Lung (tissue), 12 donors: ENCODE results near the gene PTPRU. TPM values are rescaled to one million over a fixed set of nuclear protein-coding genes. Genes with fewer than 3 reads are reported as not detected.

Experiments
- ATAC-seq: fragments of 200-7000 bp; cut with Tn5 transposase; one replicate; pipeline ENCODE4 v1.9.1; 2020; ENCODE audit warnings: moderate number of reproducible peaks; ENCODE audit not compliant: insufficient read depth, low FRiP score
- DNase-seq, 3 donors: peaks; one replicate each; pipeline ENCODE4 v3.0.0-alpha.2; 2013 to 2017
- H3K27ac ChIP-seq, 2 donors: one replicate each; pipeline ENCODE4 v1.5.1; 2013; ENCODE audit warnings: mild to moderate bottlenecking in 2 of 2, moderate library complexity in 2 of 2, control low read depth in 1 of 2, inconsistent platforms in 1 of 2, low read depth in 1 of 2, low read length in 1 of 2
- H3K27me3 ChIP-seq, 3 donors: one replicate each; pipeline ENCODE4 v1.5.1; 2013; ENCODE audit warnings: low read length in 2 of 3; ENCODE audit not compliant: control insufficient read depth in 3 of 3, insufficient read depth in 3 of 3
- H3K36me3 ChIP-seq, 4 donors: one replicate each; pipeline ENCODE4 v1.5.1; 2013; ENCODE audit warnings: low read length in 4 of 4, mild to moderate bottlenecking in 1 of 4, moderate library complexity in 1 of 4; ENCODE audit not compliant: control insufficient read depth in 4 of 4, insufficient read depth in 4 of 4
- H3K4me1 ChIP-seq, 5 donors: one replicate each; pipeline ENCODE4 v1.5.1; 2013; ENCODE audit warnings: low read length in 5 of 5, mild to moderate bottlenecking in 2 of 5, moderate library complexity in 1 of 5; ENCODE audit not compliant: control insufficient read depth in 5 of 5, insufficient read depth in 5 of 5
- H3K4me3 ChIP-seq: one replicate; pipeline ENCODE4 v1.5.1; 2013; ENCODE audit warnings: mild to moderate bottlenecking, control low read depth, moderate library complexity
- H3K9ac ChIP-seq, 2 donors: one replicate each; pipeline ENCODE4 v1.5.1; 2013; ENCODE audit warnings: low read length in 2 of 2, control low read depth in 1 of 2; ENCODE audit not compliant: insufficient read depth in 1 of 2
- H3K9me3 ChIP-seq, 4 donors: one replicate each; pipeline ENCODE4 v1.5.1; 2013; ENCODE audit warnings: low read length in 3 of 4, mild to moderate bottlenecking in 1 of 4, moderate library complexity in 1 of 4; ENCODE audit not compliant: control insufficient read depth in 4 of 4, insufficient read depth in 3 of 4
- WGBS, 2 donors: extraction: QIAGEN DNeasy Blood & Tissue Kit; methylation state at CpG; one replicate each; pipeline ENCODE4 v1.1.7; 2013; 5-methylcytosine and 5-hydroxymethylcytosine counted together
- polyA plus RNA-seq, 2 donors: library from polyadenylated mRNA; stranded (reverse); fragments of 200-250 nt; gene quantifications; one replicate each; pipeline ENCODE4 v1.2.1, GENCODE V29; 2013
- total RNA-seq, 2 donors: library from RNA; depleted of rRNA in 1 of 2; stranded (reverse); fragments of >200 nt in 1 of 2; gene quantifications; one replicate each; pipeline ENCODE4 v1.2.1, GENCODE V29; 2014 to 2021
- TF ChIP-seq, protein P1 (sequence below): IDR thresholded peaks from 2 replicates; pipeline ENCODE4 v1.5.1; 2012; ENCODE audit warnings: mild to moderate bottlenecking; ENCODE audit errors: control extremely low read depth, extremely low read depth
- donor health status: control.
- donor health status: control.
- donor health status: Bipolar disorder and iron deficiency.
- donor health status: healthy.
- donor health status: DM: yes; HTN: yes; CAD: no.

Gene PTPRU
- total and polyA plus RNA-seq, 4 donors: 22.6 to 55.3 (median 32.9) TPM

DNA sequence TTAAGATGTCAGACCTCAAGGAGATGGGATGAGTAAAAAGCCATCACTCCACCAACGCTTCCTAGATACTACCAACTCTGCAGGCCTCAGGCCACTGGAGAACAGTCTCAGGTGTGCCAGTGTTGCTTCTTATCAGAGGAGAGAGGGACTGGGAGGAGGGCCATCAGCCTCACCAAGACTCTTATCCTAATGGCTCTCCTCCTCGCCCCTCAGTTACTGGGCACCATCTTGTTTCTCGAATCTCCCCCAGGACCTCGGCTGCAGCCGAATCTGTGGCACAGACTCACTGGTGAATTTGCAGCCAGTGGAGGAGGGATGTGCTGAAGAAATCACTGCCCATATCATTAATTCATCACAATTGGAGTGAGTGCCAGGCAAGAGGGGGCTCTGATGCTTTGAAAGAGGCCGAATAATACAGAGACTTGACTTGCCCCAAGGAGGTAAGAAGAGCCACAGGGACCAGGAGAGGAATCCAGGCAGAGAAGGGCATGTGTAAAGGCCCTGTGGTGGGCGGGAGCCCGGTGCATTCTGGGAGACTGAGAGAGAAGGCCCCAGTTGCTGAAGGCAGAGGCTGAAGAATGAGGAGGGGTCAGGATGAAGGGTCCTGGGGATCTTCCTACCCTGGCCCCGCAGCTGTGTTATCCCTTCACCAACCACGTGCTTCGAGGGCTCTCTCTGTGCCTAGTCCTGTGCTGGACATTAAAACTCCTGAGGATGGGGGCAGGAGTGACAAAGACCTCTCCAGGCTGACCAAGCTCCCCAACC, 129.8 kb downstream of the PTPRU start:
- no peaks in the 10 kb centered on the region for H3K4me1 ChIP-seq
- ATAC-seq: no peak

DNA sequence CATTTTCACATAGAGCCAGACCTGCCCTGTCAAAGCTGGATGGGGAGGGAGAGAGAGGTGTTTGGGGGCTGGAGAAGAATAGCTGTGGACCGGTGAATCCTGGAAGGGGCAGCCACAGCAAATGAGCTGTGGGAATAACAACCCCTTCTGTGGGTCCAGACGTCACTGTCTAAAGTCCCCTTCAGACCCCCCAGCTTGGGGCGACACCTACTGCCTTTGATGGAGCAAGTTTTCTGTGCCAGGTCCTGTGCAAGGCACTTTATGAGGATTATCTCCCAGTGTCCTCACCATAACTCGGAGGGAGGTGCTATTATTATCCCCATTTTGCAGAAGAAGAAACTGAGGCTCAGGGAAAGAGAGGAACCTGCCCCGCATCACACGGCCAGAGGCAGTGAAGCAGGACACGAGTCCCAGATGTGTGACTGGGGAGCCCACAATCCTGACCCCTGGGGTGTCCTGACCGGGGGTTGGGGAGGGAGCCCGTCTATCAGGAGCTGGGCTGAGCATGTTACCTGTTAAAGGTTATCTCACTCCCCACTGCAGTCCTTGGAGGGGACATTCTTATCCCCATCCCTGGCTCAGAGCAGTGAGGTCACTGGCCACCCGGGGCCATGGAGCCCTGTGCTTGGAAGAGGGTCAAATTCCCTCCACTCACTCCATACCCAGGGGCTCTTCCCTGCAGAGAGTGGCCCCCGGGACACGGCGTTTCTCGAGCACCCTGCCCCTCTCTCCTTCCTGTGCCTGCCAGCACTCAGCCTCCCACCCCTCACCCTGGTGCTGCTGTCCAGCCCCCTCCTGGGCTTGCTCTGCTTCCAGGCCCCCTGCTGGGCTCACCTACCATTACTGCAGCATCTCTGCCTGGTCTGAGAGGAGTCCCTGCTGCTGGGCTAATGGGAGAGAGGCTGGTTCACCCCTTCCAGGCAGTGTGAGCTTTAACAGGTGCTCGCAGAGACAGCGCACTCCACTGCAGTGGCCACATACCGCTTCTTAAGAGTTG, 132.9 kb downstream of the PTPRU start:
- Histone ChIP-seq H3K36me3 (no peaks in the 10 kb centered on the region), H3K27ac (no peak overlapping the region), H3K4me1 (no peaks in the 10 kb centered on the region), H3K9me3 (peaks cover 0 to 3% (median 1%) of the 10 kb centered on the region in 4 donors), H3K9ac (no peak overlapping the region), H3K4me3 (no peak overlapping the region), H3K27me3 (peaks cover 0 to 5% (median 2%) of the 10 kb centered on the region in 3 donors)
- WGBS, 2 donors: 68 to 73% methylated on average over 17 of the region's 17 CpGs
- DNase-seq (no peak), ATAC-seq (no peak)
- TF ChIP-seq, protein P1, sequence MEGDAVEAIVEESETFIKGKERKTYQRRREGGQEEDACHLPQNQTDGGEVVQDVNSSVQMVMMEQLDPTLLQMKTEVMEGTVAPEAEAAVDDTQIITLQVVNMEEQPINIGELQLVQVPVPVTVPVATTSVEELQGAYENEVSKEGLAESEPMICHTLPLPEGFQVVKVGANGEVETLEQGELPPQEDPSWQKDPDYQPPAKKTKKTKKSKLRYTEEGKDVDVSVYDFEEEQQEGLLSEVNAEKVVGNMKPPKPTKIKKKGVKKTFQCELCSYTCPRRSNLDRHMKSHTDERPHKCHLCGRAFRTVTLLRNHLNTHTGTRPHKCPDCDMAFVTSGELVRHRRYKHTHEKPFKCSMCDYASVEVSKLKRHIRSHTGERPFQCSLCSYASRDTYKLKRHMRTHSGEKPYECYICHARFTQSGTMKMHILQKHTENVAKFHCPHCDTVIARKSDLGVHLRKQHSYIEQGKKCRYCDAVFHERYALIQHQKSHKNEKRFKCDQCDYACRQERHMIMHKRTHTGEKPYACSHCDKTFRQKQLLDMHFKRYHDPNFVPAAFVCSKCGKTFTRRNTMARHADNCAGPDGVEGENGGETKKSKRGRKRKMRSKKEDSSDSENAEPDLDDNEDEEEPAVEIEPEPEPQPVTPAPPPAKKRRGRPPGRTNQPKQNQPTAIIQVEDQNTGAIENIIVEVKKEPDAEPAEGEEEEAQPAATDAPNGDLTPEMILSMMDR: no peak

More for the DNA sequence above, 129.8 kb downstream of the PTPRU start:
- WGBS, 2 donors: 85 to 88% methylated on average over 11 of the region's 11 CpGs
- H3K36me3 ChIP-seq: no peaks in the 10 kb centered on the region
- H3K4me3 ChIP-seq: no peak overlapping the region
- H3K27ac ChIP-seq: no peak overlapping the region
- peaks cover 0 to 7% (median 0%) of the 10 kb centered on the region in 3 donors for H3K27me3 ChIP-seq
- no peak for DNase-seq
- H3K9me3 ChIP-seq: peaks cover 0 to 2% (median 0%) of the 10 kb centered on the region in 4 donors
- TF ChIP-seq, protein P1: no peak
- no peak overlapping the region for H3K9ac ChIP-seq

DNA sequence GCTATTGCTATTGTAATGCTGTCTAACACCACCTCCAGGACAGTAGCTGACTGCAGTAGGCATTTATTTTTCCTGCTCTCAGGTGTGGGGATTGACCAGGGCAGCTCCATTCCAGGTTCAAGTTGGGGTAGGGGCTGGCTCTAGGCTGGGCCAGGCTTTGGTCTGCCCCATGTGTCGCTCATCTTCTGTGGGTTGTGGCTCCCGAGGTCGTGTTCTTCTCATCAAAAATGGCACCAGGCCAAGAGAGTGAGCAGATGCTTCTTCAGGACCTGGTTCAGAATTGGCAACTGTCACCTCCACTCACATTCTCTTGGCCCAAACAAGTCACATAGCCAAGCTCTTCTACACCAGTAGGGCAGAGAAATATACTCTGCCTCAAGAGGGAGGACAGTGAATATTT, 133.7 kb downstream of the PTPRU start:
- H3K27me3 ChIP-seq: peaks cover 0 to 5% (median 2%) of the 10 kb centered on the region in 3 donors
- WGBS, 2 donors: 56 to 63% methylated on average over 3 of the region's 3 CpGs
- no peak overlapping the region for H3K9ac ChIP-seq
- TF ChIP-seq, protein P1: no peak
- ATAC-seq (no peak), DNase-seq (no peak)
- no peak overlapping the region for H3K27ac ChIP-seq
- no peaks in the 10 kb centered on the region for H3K4me1 ChIP-seq
- no peaks in the 10 kb centered on the region for H3K36me3 ChIP-seq
- no peak overlapping the region for H3K4me3 ChIP-seq
- H3K9me3 ChIP-seq: peaks cover 0 to 4% (median 1%) of the 10 kb centered on the region in 4 donors
